Osteoblast (primary cell): ENCODE data around the gene ZCCHC24. TPM values are rescaled to one million over a fixed set of nuclear protein-coding genes. Genes with fewer than 3 reads are reported as not detected.

Source experiments
- DNase-seq: peaks from one replicate; pipeline ENCODE4 v3.0.0; 2011; ENCODE audit warnings: low spot score, mixed read lengths; ENCODE audit not compliant: insufficient read length; ENCODE audit errors: missing footprints
- H2AFZ ChIP-seq: 2 replicates; pipeline ENCODE4 v1.6.0; 2011; ENCODE audit warnings: mild to moderate bottlenecking, low read length
- H3K27ac ChIP-seq: 2 replicates; pipeline ENCODE4 v1.5.1; 2011; ENCODE audit warnings: mild to moderate bottlenecking, low read depth, low read length, moderate library complexity
- H3K27me3 ChIP-seq: 2 replicates; pipeline ENCODE4 v1.6.0; 2012; ENCODE audit warnings: mild to moderate bottlenecking, control low read depth, inconsistent platforms, low read length, moderate library complexity; ENCODE audit not compliant: insufficient read depth
- H3K36me3 ChIP-seq: 2 replicates; pipeline ENCODE4 v1.5.1; 2011; ENCODE audit warnings: mild to moderate bottlenecking, low read length, control low read depth, moderate library complexity; ENCODE audit not compliant: insufficient read depth
- H3K4me1 ChIP-seq: 2 replicates; pipeline ENCODE4 v1.5.1; 2011; ENCODE audit warnings: mild to moderate bottlenecking, low read length, control low read depth, moderate library complexity; ENCODE audit not compliant: insufficient read depth
- H3K4me2 ChIP-seq: 2 replicates; pipeline ENCODE4 v1.6.0; 2011; ENCODE audit warnings: mild to moderate bottlenecking, low read length; ENCODE audit not compliant: insufficient read depth
- H3K4me3 ChIP-seq: fragments of 200-600 bp; sonication (generic); 3 replicates; pipeline ENCODE4 v1.5.1; 2012; ENCODE audit warnings: mild to moderate bottlenecking, low read length, inconsistent platforms; ENCODE audit not compliant: insufficient read depth
- H3K79me2 ChIP-seq: 2 replicates; pipeline ENCODE4 v1.6.0; 2012; ENCODE audit warnings: mild to moderate bottlenecking, low read length, control low read depth, inconsistent platforms; ENCODE audit not compliant: insufficient read depth
- H3K9me3 ChIP-seq: 2 replicates; pipeline ENCODE4 v1.5.1; 2011; ENCODE audit warnings: low read depth, low read length, control low read depth
- H4K20me1 ChIP-seq: 2 replicates; pipeline ENCODE4 v1.6.0; 2012; ENCODE audit warnings: mild to moderate bottlenecking, low read length, control low read depth; ENCODE audit not compliant: insufficient read depth
- CTCF ChIP-seq: IDR thresholded peaks from 2 replicates; pipeline ENCODE4 v1.5.1; 2011; ENCODE audit warnings: mild to moderate bottlenecking, low read depth, low read length, moderate library complexity; ENCODE audit errors: extremely low read depth
- total RNA-seq: library from RNA; depleted of rRNA; stranded (reverse); fragments of >200 nt; gene quantifications from 2 replicates; pipeline ENCODE4 v1.2.3, GENCODE V29; 2012

ZCCHC24 gene
- total RNA-seq, 1 donor: 48.5 TPM

- Histone ChIP-seq H3K36me3 (peaks cover 50% of the 10 kb centered on the region), H3K27ac (no peak overlapping the region), H3K9me3 (no peaks in the 10 kb centered on the region), H3K4me1 (no peaks in the 10 kb centered on the region), H2AFZ (no peak overlapping the region), H3K4me3 (no peak overlapping the region), H3K79me2 (peaks cover 22% of the 10 kb centered on the region), H4K20me1 (peaks cover 38% of the 10 kb centered on the region), H3K4me2 (no peak overlapping the region), H3K27me3 (no peaks in the 10 kb centered on the region)
- DNase-seq: no peak
- TF ChIP-seq CTCF: no peak
Observed at GRCh38 chr10:79355420-79356017, 89.9 kb downstream of the ZCCHC24 start.

GRCh38 chr10:79354615-79355014 is 90.8 kb downstream of the ZCCHC24 start:
- Histone ChIP-seq H2AFZ (no peak overlapping the region), H3K4me3 (no peak overlapping the region), H3K27me3 (no peaks in the 10 kb centered on the region), H3K79me2 (peaks cover 31% of the 10 kb centered on the region), H3K36me3 (peaks cover 59% of the 10 kb centered on the region), H3K9me3 (no peaks in the 10 kb centered on the region), H4K20me1 (peaks cover 47% of the 10 kb centered on the region), H3K27ac (no peak overlapping the region), H3K4me1 (peaks cover 2% of the 10 kb centered on the region), H3K4me2 (no peak overlapping the region)
- DNase-seq: no peak
- no peak for TF ChIP-seq CTCF

- Histone ChIP-seq H3K79me2 (peaks cover 36% of the 10 kb centered on the region), H2AFZ (no peak overlapping the region), H3K4me3 (no peak overlapping the region), H3K9me3 (no peaks in the 10 kb centered on the region), H3K4me2 (no peak overlapping the region), H3K36me3 (peaks cover 64% of the 10 kb centered on the region), H3K27me3 (no peaks in the 10 kb centered on the region), H4K20me1 (peaks cover 52% of the 10 kb centered on the region), H3K4me1 (peaks cover 7% of the 10 kb centered on the region), H3K27ac (no peak overlapping the region)
- DNase-seq: no peak
- no peak for TF ChIP-seq CTCF
Observed at GRCh38 chr10:79354141-79354540, 91.3 kb downstream of the ZCCHC24 start.

- Histone ChIP-seq H2AFZ (no peak overlapping the region), H3K4me2 (no peak overlapping the region), H3K27me3 (no peaks in the 10 kb centered on the region), H3K27ac (no peak overlapping the region), H3K4me3 (no peak overlapping the region), H3K4me1 (peaks cover 11% of the 10 kb centered on the region), H4K20me1 (peaks cover 56% of the 10 kb centered on the region), H3K79me2 (peaks cover 40% of the 10 kb centered on the region), H3K9me3 (no peaks in the 10 kb centered on the region), H3K36me3 (peaks cover 68% of the 10 kb centered on the region)
- no peak for DNase-seq
- no peak for TF ChIP-seq CTCF
Observed at GRCh38 chr10:79353726-79354125, 91.7 kb downstream of the ZCCHC24 start.
